ENCODE measurements around the gene ARHGDIB. TPM values are rescaled to one million over a fixed set of nuclear protein-coding genes. Genes with fewer than 3 reads are reported as not detected.
A peak's percentile ranks its signal among the peaks of the same experiment; 100 is the strongest.

Gene ARHGDIB
- total RNA-seq, 6 experiments from 2014 or later = 0.76 to 4.8 (median 3.0) TPM

- TF ChIP-seq, protein P1, sequence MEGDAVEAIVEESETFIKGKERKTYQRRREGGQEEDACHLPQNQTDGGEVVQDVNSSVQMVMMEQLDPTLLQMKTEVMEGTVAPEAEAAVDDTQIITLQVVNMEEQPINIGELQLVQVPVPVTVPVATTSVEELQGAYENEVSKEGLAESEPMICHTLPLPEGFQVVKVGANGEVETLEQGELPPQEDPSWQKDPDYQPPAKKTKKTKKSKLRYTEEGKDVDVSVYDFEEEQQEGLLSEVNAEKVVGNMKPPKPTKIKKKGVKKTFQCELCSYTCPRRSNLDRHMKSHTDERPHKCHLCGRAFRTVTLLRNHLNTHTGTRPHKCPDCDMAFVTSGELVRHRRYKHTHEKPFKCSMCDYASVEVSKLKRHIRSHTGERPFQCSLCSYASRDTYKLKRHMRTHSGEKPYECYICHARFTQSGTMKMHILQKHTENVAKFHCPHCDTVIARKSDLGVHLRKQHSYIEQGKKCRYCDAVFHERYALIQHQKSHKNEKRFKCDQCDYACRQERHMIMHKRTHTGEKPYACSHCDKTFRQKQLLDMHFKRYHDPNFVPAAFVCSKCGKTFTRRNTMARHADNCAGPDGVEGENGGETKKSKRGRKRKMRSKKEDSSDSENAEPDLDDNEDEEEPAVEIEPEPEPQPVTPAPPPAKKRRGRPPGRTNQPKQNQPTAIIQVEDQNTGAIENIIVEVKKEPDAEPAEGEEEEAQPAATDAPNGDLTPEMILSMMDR (IDR thresholded peaks at IDR 0.05) = peak; percentile 86
- peaks cover 29% of the 10 kb centered on the region for H3K4me1 Mint-ChIP-seq (ENCODE audit: low read depth)
- peaks cover 9% of the 10 kb centered on the region for H3K27me3 Mint-ChIP-seq (ENCODE audit: insufficient read depth)
- DNase-seq = peak; percentile 33
- no peaks in the 10 kb centered on the region for H3K36me3 Mint-ChIP-seq (ENCODE audit: low read depth)
- no peak overlapping the region for H3K4me3 Mint-ChIP-seq
- no peaks in the 10 kb centered on the region for H3K9me3 Mint-ChIP-seq
- H3K27ac Mint-ChIP-seq = no peak overlapping the region; the same call in 1 of the 2 replicates
Observed at GRCh38 chr12:14995583-14996425, 34.4 kb upstream of the ARHGDIB start.

DNA sequence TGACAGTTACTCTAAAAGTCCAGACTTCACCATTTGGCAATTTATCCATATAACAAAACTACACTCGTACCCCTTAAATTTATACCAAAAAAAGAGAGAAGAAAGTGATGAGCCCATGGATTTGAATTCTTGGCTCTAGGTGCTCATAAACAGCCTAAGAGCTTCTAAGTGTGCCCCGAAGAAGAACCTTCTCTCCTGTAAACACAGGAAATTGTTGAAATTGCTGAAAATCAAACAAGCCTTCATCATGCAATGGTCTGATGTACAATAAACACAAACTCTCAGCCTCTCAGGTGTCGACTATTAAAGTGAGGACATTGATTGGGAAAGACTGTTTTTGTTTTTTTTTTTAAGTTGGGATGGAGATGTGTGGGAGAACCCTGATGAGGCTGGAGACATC lies 33.2 kb upstream of the ARHGDIB start:
- TF ChIP-seq, protein P1 (IDR thresholded peaks at IDR 0.05) = no peak
- no peak for DNase-seq
- H3K9me3 Mint-ChIP-seq = no peaks in the 10 kb centered on the region
- H3K27ac Mint-ChIP-seq = 0 out of 2 replicates have a peak overlapping the region, but pooled peaks have one; percentile 4
- no peaks in the 10 kb centered on the region for H3K36me3 Mint-ChIP-seq (ENCODE audit: low read depth)
- H3K4me1 Mint-ChIP-seq (ENCODE audit: low read depth) = peaks cover 29% of the 10 kb centered on the region
- peaks cover 8% of the 10 kb centered on the region for H3K27me3 Mint-ChIP-seq (ENCODE audit: insufficient read depth)
- no peak overlapping the region; the same call in 1 of the 2 replicates for H3K4me3 Mint-ChIP-seq

DNA sequence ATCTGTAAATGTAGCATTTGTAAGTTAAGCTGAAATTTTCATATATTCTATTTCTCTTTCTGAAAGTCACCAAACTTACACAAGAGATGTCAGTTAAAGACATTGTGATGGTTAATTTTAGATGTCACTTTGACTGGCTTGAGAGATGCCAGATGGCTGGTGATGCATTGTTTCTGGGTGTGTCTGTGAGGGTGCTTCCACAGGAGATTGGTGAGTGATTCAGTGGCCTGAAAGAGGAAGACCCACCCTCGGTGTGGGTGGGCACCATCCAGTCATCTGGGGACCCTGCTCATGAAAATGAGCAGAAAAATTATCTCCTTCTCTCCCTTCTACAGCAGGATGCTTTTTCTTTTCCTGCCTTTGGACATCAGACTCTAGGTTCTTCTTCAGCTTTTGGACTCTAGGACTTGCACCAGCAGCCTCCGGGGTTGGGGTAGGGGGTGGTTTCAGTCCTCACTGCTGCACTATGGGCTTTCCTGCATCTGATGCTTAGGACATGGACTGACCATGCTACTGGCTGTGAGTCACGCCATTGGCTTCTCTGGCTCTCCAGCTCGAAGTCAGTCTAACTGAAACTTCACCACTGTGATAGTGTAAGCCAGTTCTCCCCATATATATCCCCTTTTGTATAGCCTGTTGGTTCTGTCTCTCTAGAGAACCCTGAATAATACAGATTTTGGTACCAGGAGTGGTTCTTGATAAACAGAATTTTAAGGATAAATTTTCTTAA lies 32.3 kb upstream of the ARHGDIB start:
- Mint-ChIP-seq H3K9me3 (no peaks in the 10 kb centered on the region), H3K4me1 (ENCODE audit: low read depth) (peaks cover 29% of the 10 kb centered on the region), H3K27ac (no peak overlapping the region), H3K36me3 (ENCODE audit: low read depth) (no peaks in the 10 kb centered on the region), H3K27me3 (ENCODE audit: insufficient read depth) (peaks cover 3% of the 10 kb centered on the region), H3K4me3 (peak overlapping the region; percentile 37; the same call in 1 of the 2 replicates)
- DNase-seq = peak; percentile 58
- TF ChIP-seq, protein P1 (IDR thresholded peaks at IDR 0.05) = no peak

DNA sequence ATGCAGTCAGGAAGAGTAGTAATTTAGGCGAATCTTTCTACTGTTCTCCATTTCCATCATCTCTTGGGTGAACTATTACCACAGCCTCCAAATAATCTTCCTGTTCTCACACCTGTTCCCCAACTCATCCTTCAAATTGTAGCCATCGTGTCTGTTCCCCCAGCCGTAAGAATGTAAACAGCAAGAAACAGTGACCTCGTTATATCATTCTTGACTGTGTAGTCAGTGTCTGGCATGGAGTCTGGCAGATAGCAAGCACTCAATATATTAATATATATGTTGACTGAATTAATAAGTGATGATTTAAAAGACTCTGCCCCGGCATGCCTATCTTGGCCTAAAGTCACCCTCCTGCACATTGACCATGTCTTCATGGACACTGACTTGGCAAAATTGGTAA lies 31.7 kb upstream of the ARHGDIB start:
- no peak overlapping the region for H3K27ac Mint-ChIP-seq
- no peak overlapping the region for H3K4me3 Mint-ChIP-seq
- H3K9me3 Mint-ChIP-seq = no peaks in the 10 kb centered on the region
- no peak for DNase-seq
- TF ChIP-seq, protein P1 (IDR thresholded peaks at IDR 0.05) = no peak
- peaks cover 29% of the 10 kb centered on the region for H3K4me1 Mint-ChIP-seq (ENCODE audit: low read depth)
- peaks cover 2% of the 10 kb centered on the region for H3K27me3 Mint-ChIP-seq (ENCODE audit: insufficient read depth)
- H3K36me3 Mint-ChIP-seq (ENCODE audit: low read depth) = no peaks in the 10 kb centered on the region

GRCh38 chr12:14992673-14993072 lies 31.3 kb upstream of the ARHGDIB start:
- Mint-ChIP-seq H3K27ac (no peak overlapping the region), H3K27me3 (ENCODE audit: insufficient read depth) (peaks cover 1% of the 10 kb centered on the region; the same call in 1 of the 2 replicates), H3K36me3 (ENCODE audit: low read depth) (no peaks in the 10 kb centered on the region), H3K4me3 (no peak overlapping the region), H3K9me3 (no peaks in the 10 kb centered on the region), H3K4me1 (ENCODE audit: low read depth) (peaks cover 29% of the 10 kb centered on the region)
- DNase-seq = no peak
- TF ChIP-seq, protein P1 (IDR thresholded peaks at IDR 0.05) = no peak
